Peyer's patch (tissue), 4 donors: ENCODE results near the gene SSX2IP. TPM values are rescaled to one million over a fixed set of nuclear protein-coding genes. Genes with fewer than 3 reads are reported as not detected.

Source experiments
- DNase-seq, 3 donors: peaks; one replicate each; pipeline ENCODE4 v3.0.0-alpha.2; 2017 to 2019
- H3K27ac ChIP-seq, 4 donors: fragments of 200-600 bp; sonication (generic); one replicate each; pipeline ENCODE4 v1.5.1; 2016 to 2019
- H3K27me3 ChIP-seq, 2 donors: fragments of 200-600 bp; sonication (generic); one replicate each; pipeline ENCODE4 v1.5.1; 2019
- H3K36me3 ChIP-seq, 3 donors: fragments of 200-600 bp; sonication (generic); one replicate each; pipeline ENCODE4 v1.5.1; 2016 to 2019
- H3K4me1 ChIP-seq, 4 donors: fragments of 200-600 bp; sonication (generic); one replicate each; pipeline ENCODE4 v1.5.1; 2016 to 2019
- H3K4me3 ChIP-seq, 4 donors: fragments of 200-600 bp; sonication (generic); 1 replicate in 3 of 4; 2 replicates in 1 of 4; pipeline ENCODE4 v1.5.1; 2016 to 2019; ENCODE audit warnings: mild to moderate bottlenecking in 1 of 4
- H3K9me3 ChIP-seq, 4 donors: fragments of 200-600 bp; sonication (generic); one replicate each; pipeline ENCODE4 v1.5.1; 2016 to 2019; ENCODE audit warnings: mild to moderate bottlenecking in 1 of 4
- CTCF ChIP-seq, 6 experiments: fragments of 450-650 bp in 4 of 6; fragments of 200-600 bp in 2 of 6; sonication (generic) in 1 of 6; IDR thresholded peaks; one replicate each; pipeline ENCODE4 v1.5.1; 2017 to 2019; ENCODE audit warnings: antibody characterized with exemption in 6 of 6, mild to moderate bottlenecking in 3 of 6, moderate library complexity in 1 of 6
- POLR2A ChIP-seq, 2 donors: fragments of 450-650 bp; IDR thresholded peaks; one replicate each; pipeline ENCODE4 v1.5.1; 2017; ENCODE audit warnings: antibody characterized with exemption in 2 of 2, mild to moderate bottlenecking in 2 of 2, moderate library complexity in 2 of 2
- total RNA-seq, 4 donors: library from RNA; depleted of rRNA; stranded (reverse); fragments of >200 nt; gene quantifications; one replicate each; pipeline ENCODE4 v1.1.0, GENCODE V29; 2016

Gene SSX2IP
- total RNA-seq, result 10 to 100 TPM; 10.7 to 20.6 (median 11.7) TPM

GRCh38 chr1:84690397-84691121, at the start of gene SSX2IP:
TSS of gene SSX2IP (minus strand) at chr1:84690461. CDS start at chr1:84671219, 19,242 bp downstream.
- H3K36me3 ChIP-seq, result no peaks in the 10 kb centered on the region
- peak within 1 kb of the TSS; percentile 84 to 94 (median 91) for H3K27ac ChIP-seq
- no peaks in the 10 kb centered on the region for H3K9me3 ChIP-seq
- H3K27me3 ChIP-seq, result no peaks in the 10 kb centered on the region
- peak within 1 kb of the TSS; percentile 69 to 89 (median 87) for H3K4me3 ChIP-seq
- peaks cover 0 to 19% (median 0%) of the 10 kb centered on the region in 4 donors for H3K4me1 ChIP-seq
- no peak for TF ChIP-seq CTCF (IDR thresholded peaks at IDR 0.05)
- peak; percentile 43 to 57 for TF ChIP-seq POLR2A (IDR thresholded peaks at IDR 0.05)
- peak; percentile 97 to 100 (median 99) for DNase-seq

- Histone ChIP-seq H3K9me3 (no peaks in the 10 kb centered on the region), H3K4me1 (no peaks in the 10 kb centered on the region), H3K36me3 (no peaks in the 10 kb centered on the region), H3K27ac (no peak overlapping the region), H3K4me3 (no peak overlapping the region), H3K27me3 (no peaks in the 10 kb centered on the region)
- TF ChIP-seq POLR2A (IDR thresholded peaks at IDR 0.05), result no peak
- no peak for TF ChIP-seq CTCF (IDR thresholded peaks at IDR 0.05)
- DNase-seq, result no peak
Measured at GRCh38 chr1:84738237-84738636, 48.0 kb upstream of the SSX2IP start.

GRCh38 chr1:84737590-84737989, 47.3 kb upstream of the SSX2IP start:
- no peaks in the 10 kb centered on the region for H3K36me3 ChIP-seq
- H3K27me3 ChIP-seq, result no peaks in the 10 kb centered on the region
- H3K4me1 ChIP-seq, result no peaks in the 10 kb centered on the region
- no peak for TF ChIP-seq POLR2A (IDR thresholded peaks at IDR 0.05)
- TF ChIP-seq CTCF (IDR thresholded peaks at IDR 0.05), result no peak
- H3K9me3 ChIP-seq, result no peaks in the 10 kb centered on the region
- no peak for DNase-seq
- no peak overlapping the region for H3K4me3 ChIP-seq
- H3K27ac ChIP-seq, result no peak overlapping the region

GRCh38 chr1:84736944-84737343, 46.7 kb upstream of the SSX2IP start:
- Histone ChIP-seq H3K27ac (no peak overlapping the region), H3K36me3 (no peaks in the 10 kb centered on the region), H3K4me3 (no peak overlapping the region), H3K9me3 (no peaks in the 10 kb centered on the region), H3K4me1 (no peaks in the 10 kb centered on the region), H3K27me3 (no peaks in the 10 kb centered on the region)
- TF ChIP-seq CTCF (IDR thresholded peaks at IDR 0.05), result no peak
- no peak for TF ChIP-seq POLR2A (IDR thresholded peaks at IDR 0.05)
- no peak for DNase-seq

- H3K4me1 ChIP-seq, result no peaks in the 10 kb centered on the region
- DNase-seq, result no peak
- H3K36me3 ChIP-seq, result no peaks in the 10 kb centered on the region
- TF ChIP-seq CTCF (IDR thresholded peaks at IDR 0.05) (no peak), POLR2A (IDR thresholded peaks at IDR 0.05) (no peak)
- no peak overlapping the region for H3K4me3 ChIP-seq
- no peaks in the 10 kb centered on the region for H3K27me3 ChIP-seq
- no peak overlapping the region for H3K27ac ChIP-seq
- H3K9me3 ChIP-seq, result no peaks in the 10 kb centered on the region
Measured at GRCh38 chr1:84736445-84736844, 46.2 kb upstream of the SSX2IP start.
